Lower leg skin (tissue), 3 donors: ENCODE data around the gene OOEP.

Source experiments
- CTCF ChIP-seq, 3 donors: fragments of 450-650 bp; IDR thresholded peaks; one replicate each; pipeline ENCODE4 v1.5.1; 2016; ENCODE audit warnings: antibody characterized with exemption in 3 of 3, mild to moderate bottlenecking in 3 of 3, moderate library complexity in 2 of 3
- POLR2A ChIP-seq, 2 donors: fragments of 450-650 bp; IDR thresholded peaks; one replicate each; pipeline ENCODE4 v1.6.1; 2016 to 2017; ENCODE audit warnings: antibody characterized with exemption in 2 of 2, mild to moderate bottlenecking in 1 of 2, moderate library complexity in 1 of 2

DNA sequence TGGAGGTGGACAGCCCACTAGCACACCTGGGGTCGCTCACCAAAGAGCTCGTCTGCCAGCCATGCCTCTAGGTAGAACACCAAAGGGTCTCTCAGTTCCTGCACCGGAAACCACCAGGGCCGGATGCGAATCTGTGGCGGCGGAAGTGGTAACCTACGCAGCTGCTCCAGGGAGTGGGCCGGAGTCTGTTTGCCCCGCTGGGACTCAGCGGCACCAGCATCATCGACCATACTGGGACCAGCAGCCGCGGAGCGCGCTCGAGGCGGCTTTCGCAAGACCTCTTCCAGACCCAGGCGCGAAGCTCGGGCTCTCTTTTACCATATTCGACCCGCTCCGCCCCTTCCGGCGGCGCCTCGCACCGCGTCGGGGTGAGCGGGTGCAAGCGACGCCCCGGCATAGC lies at the start of gene OOEP:
- TF ChIP-seq POLR2A (IDR thresholded peaks at IDR 0.05) (no peak), CTCF (IDR thresholded peaks at IDR 0.05) (no peak)
